PFSK-1 (cell line): ENCODE results near the gene TNS4.

Experiments
- FOXP2 ChIP-seq: optimal IDR thresholded peaks from 2 replicates; pipeline ENCODE3; 2011; ENCODE audit warnings: borderline replicate concordance, control low read depth, inconsistent platforms; ENCODE audit not compliant: insufficient read depth; ENCODE audit errors: extremely low read length, extremely low read depth
- POLR2AphosphoS5 ChIP-seq: IDR thresholded peaks from 2 replicates; pipeline ENCODE4 v1.6.1; 2012; ENCODE audit warnings: low read depth, mild to moderate bottlenecking, control low read depth, low read length, moderate library complexity
- SIN3A ChIP-seq: IDR thresholded peaks from 2 replicates; pipeline ENCODE4 v1.6.1; 2012; ENCODE audit warnings: mild to moderate bottlenecking, low read length, moderate library complexity, borderline replicate concordance; ENCODE audit not compliant: insufficient read depth
- TAF1 ChIP-seq: IDR thresholded peaks from 2 replicates; pipeline ENCODE4 v1.6.1; 2012; ENCODE audit warnings: low read length, control low read depth, borderline replicate concordance; ENCODE audit not compliant: insufficient read depth
- TF ChIP-seq, protein P1 (sequence below), 2 experiments: IDR thresholded peaks; 2 replicates each; pipeline versions ENCODE4 v1.6.1 to v1.8.0; 2011 to 2012; ENCODE audit warnings: low read depth in 2 of 2, low read length in 2 of 2, control low read depth in 1 of 2, inconsistent platforms in 1 of 2, mild to moderate bottlenecking in 1 of 2, moderate library complexity in 1 of 2; ENCODE audit not compliant: insufficient read depth in 1 of 2

TNS4 gene

DNA sequence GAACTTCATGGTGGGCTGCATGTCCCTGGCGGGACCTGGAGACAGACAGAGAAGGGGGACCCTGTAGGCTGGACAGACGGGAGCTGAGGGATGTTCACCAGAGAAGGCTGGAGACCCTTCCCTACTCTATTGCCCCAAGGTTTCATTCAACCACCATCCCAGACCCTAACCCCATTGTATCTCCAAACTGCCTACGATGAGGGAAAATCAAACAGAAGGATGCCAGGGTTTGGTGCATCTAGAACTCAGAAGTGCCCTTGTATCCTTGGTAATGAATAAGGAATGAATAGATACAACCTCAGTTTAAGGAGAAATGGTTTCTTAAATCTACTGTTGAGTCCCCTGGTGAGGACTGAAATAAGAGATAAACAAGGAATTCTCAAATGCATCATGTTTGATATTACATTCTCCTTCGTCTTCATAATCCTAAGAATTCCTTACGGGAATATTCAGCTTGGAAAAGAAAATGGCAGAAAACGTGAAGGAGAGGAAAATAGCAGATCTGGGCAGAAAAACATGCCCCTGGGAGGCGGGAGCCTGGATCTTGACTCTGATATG lies 16.4 kb downstream of the TNS4 start:
- TF ChIP-seq TAF1: no peak

DNA sequence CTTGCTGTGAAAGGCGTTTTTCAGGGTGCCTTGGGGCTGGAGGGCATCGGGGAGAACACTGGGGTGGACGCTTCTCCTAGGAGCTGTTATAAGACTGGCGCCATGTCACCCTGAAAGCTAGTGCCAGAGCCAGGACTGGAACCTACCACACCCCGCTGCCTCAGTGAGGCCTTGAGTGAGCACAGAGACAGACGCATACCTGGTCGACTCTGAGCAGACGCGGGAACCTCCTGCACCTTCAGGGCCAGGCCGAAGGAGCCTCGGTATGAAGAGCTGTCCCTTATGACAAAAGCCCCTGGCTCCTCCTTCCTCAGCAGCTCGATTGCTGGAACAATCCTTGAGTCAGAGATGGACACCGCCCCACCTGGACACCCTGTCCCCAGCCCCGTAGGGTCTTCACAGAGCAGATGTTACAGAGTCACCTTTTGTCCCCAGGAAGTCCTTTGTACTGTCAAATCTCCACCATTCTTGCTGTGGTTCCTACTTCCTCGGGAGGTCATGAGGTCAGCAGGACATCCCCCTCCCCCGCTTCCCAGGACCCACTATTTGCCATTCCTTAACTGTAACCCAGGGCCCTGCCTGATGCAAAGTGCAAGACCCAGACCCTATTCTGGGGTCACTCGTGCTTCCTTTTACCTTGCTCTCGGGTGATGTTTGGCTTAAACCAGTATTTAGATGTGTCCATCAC lies 17.0 kb downstream of the TNS4 start:
- TF ChIP-seq, protein P1, sequence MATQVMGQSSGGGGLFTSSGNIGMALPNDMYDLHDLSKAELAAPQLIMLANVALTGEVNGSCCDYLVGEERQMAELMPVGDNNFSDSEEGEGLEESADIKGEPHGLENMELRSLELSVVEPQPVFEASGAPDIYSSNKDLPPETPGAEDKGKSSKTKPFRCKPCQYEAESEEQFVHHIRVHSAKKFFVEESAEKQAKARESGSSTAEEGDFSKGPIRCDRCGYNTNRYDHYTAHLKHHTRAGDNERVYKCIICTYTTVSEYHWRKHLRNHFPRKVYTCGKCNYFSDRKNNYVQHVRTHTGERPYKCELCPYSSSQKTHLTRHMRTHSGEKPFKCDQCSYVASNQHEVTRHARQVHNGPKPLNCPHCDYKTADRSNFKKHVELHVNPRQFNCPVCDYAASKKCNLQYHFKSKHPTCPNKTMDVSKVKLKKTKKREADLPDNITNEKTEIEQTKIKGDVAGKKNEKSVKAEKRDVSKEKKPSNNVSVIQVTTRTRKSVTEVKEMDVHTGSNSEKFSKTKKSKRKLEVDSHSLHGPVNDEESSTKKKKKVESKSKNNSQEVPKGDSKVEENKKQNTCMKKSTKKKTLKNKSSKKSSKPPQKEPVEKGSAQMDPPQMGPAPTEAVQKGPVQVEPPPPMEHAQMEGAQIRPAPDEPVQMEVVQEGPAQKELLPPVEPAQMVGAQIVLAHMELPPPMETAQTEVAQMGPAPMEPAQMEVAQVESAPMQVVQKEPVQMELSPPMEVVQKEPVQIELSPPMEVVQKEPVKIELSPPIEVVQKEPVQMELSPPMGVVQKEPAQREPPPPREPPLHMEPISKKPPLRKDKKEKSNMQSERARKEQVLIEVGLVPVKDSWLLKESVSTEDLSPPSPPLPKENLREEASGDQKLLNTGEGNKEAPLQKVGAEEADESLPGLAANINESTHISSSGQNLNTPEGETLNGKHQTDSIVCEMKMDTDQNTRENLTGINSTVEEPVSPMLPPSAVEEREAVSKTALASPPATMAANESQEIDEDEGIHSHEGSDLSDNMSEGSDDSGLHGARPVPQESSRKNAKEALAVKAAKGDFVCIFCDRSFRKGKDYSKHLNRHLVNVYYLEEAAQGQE (IDR thresholded peaks at IDR 0.05; ENCODE audit: insufficient read depth in 1 of 2, low read depth in 2 of 2, low read length in 2 of 2): no peak
- TF ChIP-seq TAF1 (no peak), FOXP2 (no peak), POLR2AphosphoS5 (no peak), SIN3A (no peak)

DNA sequence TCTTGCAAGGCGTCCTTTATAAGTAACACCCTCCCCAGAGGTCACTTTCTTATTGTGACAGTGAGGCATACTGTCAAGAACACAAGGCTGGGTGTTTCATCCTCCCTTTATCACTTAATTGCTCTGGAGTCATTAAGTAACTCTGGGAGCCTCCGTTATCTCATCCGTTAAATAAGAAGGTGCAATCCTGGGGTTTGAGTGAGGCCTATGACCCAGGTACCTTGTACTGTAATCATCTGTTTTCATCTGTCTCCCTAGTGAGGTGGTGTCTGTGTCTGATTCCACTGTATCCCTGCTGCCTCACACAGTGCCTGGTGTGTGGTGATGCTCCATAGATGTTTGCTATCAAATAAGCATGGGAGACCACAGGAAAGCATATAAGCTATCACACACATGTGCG lies 17.7 kb downstream of the TNS4 start:
- TF ChIP-seq SIN3A: no peak
- TF ChIP-seq TAF1: no peak
- no peak for TF ChIP-seq POLR2AphosphoS5
- no peak for TF ChIP-seq FOXP2
- TF ChIP-seq, protein P1 (IDR thresholded peaks at IDR 0.05; ENCODE audit: insufficient read depth in 1 of 2, low read depth in 2 of 2, low read length in 2 of 2): no peak

DNA sequence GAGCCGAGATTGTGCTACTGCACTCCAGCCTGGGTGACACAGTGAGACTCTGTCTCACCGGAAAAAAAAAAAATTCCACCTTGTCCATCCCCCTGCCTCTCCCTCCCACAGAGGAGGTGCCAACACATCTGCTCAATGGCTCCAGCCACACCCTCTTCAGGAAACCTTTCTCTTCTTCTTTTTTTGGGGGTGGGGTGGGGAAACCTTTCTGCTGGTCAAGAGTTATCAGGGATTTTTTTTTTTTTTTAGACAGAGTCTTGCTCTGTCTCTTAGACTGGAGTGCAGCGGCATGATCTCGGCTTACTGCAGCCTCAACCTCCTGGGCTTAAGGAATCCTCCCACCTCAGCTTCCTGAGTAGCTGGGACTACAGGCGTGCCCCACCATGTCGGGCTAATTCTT lies 18.7 kb downstream of the TNS4 start:
- no peak for TF ChIP-seq SIN3A

DNA sequence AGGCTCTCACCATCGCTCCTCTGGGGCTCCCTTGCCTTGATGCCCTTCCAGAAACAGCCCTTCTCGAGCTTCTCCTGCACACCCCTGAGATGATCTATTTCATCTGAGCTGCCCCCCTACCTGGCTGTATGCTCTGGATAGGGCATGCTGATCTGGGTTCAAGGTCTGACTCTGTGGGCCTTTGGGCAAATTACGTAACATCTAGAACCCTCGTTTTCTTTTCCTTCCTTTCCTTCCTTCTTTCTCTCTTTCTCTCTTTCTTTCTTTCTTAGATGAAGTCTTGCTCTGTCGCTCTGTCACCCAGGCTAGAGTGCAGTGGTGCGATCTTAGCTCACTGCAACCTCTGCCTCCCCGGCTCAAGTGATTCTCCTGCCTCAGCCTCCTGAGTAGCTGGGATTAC lies 20.3 kb downstream of the TNS4 start:
- TF ChIP-seq, protein P1 (IDR thresholded peaks at IDR 0.05; ENCODE audit: insufficient read depth in 1 of 2, low read depth in 2 of 2, low read length in 2 of 2): no peak
- TF ChIP-seq POLR2AphosphoS5 (no peak), TAF1 (no peak), FOXP2 (no peak), SIN3A (no peak)

DNA sequence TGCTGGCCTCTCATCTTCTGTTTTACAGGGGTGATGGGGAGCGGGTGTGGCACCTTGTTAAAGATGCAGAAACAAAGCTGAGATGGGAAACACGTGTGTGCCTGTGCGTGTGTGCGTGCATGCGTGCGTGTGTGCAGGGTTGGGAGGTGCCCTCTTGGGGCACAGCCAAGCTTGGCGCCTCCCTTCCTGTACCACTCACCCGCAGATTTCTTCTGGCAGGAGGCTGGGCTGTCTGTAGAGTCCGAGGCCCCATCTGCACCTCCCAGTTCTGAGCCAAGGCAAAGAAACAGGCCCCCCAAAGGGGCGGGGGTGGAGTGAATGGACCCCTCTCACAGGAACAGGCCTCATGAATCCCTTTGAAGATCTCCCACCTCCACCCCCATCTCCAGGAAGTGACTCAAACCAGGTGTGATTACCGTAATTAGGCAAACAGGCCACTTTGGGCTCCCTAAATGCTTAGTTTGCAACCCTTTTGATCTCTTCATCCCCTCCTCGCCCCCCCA lies 20.9 kb downstream of the TNS4 start:
- TF ChIP-seq SIN3A (no peak), FOXP2 (no peak), POLR2AphosphoS5 (no peak)
